GM19328 (cell line): ENCODE data around the gene FAM25G.
"Not testable (repeated sequence)": the region's sequence is repeated elsewhere in the genome, so short reads cannot be mapped to it uniquely, and the experiment has no call there.

Experiments used
- ATAC-seq: cut with Tn5 transposase; IDR thresholded peaks from one replicate; pipeline ENCODE4 v1.9.1; 2021; ENCODE audit warnings: mild to moderate bottlenecking, moderate library complexity; ENCODE audit not compliant: unreplicated experiment

Gene FAM25G

GRCh38 chr10:47491600-47491999 lies at the start of gene FAM25G:
FAM25G (minus strand) TSS chr10:47491700; CDS start chr10:47491674, 26 bp downstream.
- ATAC-seq: not testable (repeated sequence)

DNA sequence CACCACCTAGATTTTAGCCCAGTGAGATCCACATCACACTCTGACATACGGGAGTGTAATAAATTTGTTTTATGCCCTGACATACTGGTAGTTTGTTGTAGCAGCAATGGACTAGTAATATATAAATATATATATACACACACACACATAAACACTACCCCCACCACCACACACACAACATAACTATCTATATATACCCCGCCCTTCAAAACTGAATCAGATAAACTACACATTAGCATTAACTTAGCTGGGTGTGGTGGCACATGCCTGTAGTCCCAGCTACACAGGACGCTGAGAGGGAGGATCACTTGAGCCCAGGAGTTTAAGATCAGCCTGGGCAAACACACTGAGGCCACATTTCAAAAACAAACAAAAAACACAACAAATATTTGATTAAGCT lies 44.9 kb upstream of the FAM25G start:
- not testable (repeated sequence) for ATAC-seq

DNA sequence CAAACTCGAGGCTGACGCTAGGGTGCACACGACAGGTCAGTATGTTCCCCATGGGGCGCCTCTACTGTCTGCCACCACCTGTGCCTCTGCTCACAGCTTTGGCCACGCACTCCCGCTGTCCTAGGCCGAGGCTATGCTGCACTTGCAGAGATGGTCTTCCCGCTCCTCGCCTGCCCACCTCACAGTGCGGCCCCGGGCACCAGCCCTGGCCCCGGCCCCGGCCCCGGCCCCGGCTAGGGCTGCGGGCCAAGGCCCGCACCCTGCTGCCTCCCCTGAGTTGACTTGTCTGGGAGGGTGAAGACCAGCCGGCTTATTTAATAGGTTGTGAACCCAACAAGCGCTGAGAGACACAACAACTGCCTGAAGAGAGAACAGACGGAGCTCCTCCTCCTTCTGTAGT lies 32.0 kb upstream of the FAM25G start, which contains the start of gene AGAP9:
Gene AGAP9, minus strand, starts transcription at position 164 of the 400 bp plus-strand sequence. Its CDS starts 112 bp downstream, at position 52.
- ATAC-seq: not testable (repeated sequence)

DNA sequence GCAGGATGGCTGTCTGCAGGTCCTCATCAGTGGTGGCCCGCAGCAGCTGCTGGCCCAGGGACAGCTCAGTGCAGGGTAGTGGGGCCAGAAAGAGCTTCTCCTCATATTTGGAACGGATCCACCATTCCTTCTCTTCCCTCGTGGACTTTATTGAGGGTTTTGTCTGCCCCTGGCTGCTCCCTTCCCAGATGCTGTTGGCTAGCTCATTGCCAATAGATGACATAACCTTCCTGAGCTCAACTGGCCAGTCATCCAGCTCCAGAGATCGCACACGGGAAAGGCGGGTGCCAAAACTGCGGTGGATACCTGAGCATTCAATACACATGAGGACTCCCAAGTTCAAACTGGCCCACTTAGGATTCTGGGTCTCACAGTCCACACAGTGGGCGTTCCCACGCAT lies 10.8 kb upstream of the FAM25G start:
- ATAC-seq: not testable (repeated sequence)

DNA sequence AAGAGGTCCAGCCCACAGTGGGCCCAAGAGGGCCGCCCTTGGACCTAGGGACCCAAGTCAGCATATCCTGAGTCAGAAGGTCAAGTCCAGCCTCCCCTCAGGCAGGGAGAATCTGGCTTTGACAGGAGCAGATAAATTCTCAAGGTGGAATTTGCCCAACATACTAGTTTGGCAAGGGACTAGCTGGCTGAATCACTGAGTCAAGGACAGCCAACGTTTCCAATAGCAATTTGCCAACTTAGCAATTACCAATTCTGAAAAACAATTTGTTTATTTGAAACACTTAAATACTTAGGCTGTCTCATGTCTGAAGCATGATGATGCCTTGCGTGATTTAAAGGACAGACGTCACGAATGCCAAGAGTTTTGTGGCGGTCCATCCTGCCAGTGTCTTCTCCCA lies 2.7 kb upstream of the FAM25G start:
- ATAC-seq: not testable (repeated sequence)

DNA sequence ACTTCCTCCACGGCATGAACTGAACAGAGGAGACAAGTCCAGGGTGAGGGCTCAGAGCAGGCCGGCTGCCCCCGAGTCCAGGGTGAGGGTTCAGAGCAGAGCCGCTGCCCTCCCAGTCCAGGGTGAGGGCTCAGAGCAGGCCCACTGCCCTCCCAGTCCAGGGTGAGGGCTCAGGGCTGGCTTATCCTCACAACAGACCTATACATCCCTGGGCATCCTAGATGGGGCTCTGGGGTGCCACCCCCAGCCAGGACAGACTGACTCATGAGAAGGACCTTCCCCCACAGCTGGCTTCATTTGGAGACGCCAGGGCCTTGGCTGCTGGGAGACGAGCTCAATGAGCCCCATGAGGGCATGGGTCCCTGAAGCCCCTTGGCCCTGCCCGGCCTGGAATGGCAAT lies 1.9 kb downstream of the FAM25G start:
- ATAC-seq: not testable (repeated sequence)

DNA sequence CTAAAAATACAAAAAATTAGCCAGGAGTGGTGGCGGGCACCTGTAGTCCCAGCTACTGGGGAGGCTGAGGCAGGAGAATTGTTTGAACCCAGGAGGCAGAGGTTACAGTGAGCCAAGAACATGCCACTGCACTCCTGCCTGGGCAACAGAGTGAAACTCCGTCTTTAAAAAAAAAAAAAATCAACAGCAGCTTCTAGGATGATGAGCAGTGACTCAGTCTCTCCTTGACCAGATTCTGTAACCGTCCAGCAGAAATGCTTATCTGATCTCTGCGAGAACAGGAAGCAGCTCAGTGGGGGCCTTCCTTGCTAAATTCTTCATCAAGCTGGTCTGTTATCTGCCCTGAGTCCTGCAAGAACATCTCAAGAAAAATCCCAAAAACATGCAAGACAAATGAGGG lies 5.6 kb downstream of the FAM25G start:
- not testable (repeated sequence) for ATAC-seq

DNA sequence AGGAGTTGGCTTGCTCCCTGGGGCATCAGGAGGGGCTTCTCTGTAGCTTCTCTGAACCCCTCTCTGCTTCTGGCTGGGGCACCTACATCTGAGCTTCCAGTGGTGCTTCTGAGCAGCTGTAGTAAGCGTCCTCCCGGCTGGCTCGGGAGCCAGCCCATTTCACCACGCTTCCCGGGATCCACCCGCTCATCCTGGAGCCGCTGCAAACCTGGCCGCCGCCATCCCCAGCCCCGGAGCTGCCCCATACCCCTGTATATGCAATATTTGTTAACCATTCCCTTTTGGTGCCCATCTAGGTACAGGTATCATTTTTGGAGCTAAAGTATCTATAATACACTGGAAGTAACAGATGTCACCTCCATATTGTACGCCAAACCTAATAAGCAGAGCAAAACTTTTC lies 6.7 kb downstream of the FAM25G start:
- ATAC-seq: not testable (repeated sequence)

GRCh38 chr10:47483923-47484322 lies 7.6 kb downstream of the FAM25G start, which contains the start of gene ANXA8:
ANXA8 (minus strand) TSS chr10:47484115; CDS start chr10:47483933, 182 bp downstream.
- ATAC-seq: not testable (repeated sequence)

- not testable (repeated sequence) for ATAC-seq
Measured at GRCh38 chr10:47482367-47482766, 9.1 kb downstream of the FAM25G start.

DNA sequence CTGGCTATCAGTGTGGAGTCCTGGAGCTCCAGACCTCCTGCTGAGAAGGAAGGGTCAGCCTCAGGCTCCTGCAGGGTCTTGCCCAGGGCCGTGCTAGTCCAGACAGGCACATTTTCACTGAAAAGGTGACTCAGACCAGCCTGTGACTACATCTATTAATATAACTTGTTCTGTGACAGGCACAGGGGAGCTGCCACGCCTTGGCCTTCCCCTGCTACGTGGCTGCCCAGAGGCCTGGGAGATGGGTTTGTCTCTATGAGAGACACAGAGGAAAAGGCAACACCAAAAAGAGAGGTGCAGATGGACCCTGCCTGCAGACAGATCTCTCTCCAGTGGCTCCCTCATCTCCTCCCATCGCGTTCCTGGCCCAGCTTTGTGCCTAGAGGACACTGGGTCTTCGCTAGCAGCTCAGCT lies 9.7 kb downstream of the FAM25G start:
- ATAC-seq: not testable (repeated sequence)

- not testable (repeated sequence) for ATAC-seq
Measured at GRCh38 chr10:47481182-47481766, 10.2 kb downstream of the FAM25G start.

GRCh38 chr10:47480133-47480532 lies 11.4 kb downstream of the FAM25G start:
- ATAC-seq: not testable (repeated sequence)

- not testable (repeated sequence) for ATAC-seq
Measured at GRCh38 chr10:47478114-47478513, 13.4 kb downstream of the FAM25G start.

GRCh38 chr10:47477078-47477477 lies 14.4 kb downstream of the FAM25G start:
- not testable (repeated sequence) for ATAC-seq

- ATAC-seq: not testable (repeated sequence)
Measured at GRCh38 chr10:47475101-47475500, 16.4 kb downstream of the FAM25G start.

DNA sequence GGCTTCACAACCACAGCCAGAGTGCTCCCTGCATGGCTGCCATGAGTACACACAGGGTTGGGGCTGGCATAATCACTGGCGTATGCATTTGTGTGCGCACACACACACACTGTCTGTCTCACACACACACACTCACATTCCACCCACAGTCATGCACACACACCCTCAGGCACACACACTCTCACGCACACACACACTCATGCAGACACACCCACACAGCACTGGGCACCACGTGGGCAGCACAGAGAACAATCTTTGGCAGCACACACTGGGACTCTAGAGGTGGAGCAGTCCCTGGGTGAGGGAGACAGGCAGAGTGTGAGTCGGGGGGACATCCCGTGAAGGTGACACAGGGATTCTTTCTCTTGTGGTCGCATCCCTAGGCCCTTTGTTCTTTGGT lies 18.0 kb downstream of the FAM25G start:
- not testable (repeated sequence) for ATAC-seq

- not testable (repeated sequence) for ATAC-seq
Measured at GRCh38 chr10:47472647-47473046, 18.9 kb downstream of the FAM25G start.

DNA sequence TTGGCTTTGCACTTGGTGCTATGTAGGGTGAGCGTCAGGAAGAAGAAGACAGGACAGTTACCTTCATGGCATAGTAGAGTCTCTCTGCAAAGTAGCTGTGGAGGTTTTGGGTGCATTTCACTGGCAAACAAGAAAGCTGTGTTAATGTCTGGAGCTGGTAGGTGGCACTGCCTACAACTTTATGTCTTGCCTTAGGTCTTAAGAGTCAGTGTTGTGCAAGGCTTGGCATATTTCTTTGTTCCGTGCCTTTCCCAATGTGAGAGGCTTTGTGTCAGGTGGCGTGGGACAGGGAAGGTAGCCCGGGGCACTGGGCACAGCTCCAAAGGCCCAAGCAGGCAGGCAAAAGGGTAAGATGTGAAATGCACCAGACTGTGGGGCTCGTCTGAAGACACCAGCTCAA lies 19.4 kb downstream of the FAM25G start:
- ATAC-seq: not testable (repeated sequence)

DNA sequence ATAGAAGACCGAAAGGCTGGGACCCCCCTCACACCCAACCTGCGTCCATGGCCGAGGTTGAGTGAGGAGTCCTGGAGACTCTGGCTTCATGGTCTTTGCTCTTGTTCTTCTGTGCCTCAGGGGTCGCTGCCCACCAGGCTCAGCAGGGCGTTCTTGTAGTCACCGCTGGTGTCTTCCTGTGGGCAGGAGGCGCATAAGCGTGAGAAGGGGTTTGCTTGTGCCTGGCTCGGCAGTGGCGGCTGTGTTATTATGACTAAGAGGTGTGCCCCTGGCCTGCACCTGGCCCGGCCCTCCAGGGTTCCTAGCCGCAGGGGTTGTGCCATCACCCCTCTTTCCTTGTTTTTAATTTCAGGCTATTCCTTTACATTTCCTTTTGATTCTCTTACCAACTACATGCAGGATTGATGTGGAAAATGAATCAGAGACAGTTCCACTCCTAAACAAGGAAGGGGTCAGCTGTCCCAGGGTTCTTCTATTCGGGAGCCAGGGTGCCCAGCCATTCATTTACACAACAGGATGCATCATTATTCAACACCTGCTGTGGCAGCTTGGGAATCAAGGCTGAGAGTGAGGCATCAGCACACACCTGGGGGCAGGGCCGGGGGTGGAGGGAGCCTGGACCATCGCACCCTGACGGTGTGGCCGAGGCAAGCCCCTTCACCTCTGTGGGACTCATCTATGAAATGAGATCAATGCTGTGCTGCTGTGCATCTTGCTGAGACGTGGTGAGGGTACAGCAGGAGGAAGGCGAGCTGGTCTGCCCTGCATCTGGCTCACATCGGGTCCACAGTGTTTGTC lies 22.6 kb downstream of the FAM25G start:
- ATAC-seq: not testable (repeated sequence)

DNA sequence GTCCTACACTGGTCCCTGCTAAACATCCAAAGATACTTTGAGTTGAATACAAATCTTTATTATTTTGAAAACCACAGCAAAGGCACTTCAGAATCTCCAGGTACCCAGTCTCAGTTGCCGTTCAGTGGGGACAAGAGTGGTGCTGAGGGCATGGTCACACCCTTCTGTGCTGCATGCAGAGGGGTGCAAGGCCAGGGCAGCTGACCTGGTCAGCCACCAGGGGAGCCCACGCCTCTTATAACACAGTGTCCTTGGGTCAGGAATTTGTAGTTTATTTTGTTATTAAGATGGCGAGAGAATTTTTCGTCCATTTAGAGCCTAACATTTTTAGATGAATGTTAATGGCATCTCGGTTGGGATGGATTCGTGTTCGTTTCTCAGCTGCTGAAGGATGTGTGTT lies 23.5 kb downstream of the FAM25G start:
- not testable (repeated sequence) for ATAC-seq

- not testable (repeated sequence) for ATAC-seq
Measured at GRCh38 chr10:47467458-47467857, 24.0 kb downstream of the FAM25G start.
